MCF 10A (cell line): Measurements from ENCODE around the gene ZNF567. TPM values are rescaled to one million over a fixed set of nuclear protein-coding genes. Genes with fewer than 3 reads are reported as not detected.
A peak's percentile ranks its signal among the peaks of the same experiment; 100 is the strongest.

Experiments
- BruUV-seq: library from RNA; stranded (reverse); fragments of 400-500 nt; replicated peaks from 2 replicates; lab custom pipeline; 2021; lab: Mats Ljungman, UMichigan
- CTCF ChIA-PET: fragments of 300-600 bp; sonication (Branson Sonifier 250); formaldehyde crosslinking; extraction: SDS; loops from one replicate; lab custom pipeline; 2021; ENCODE audit warnings: antibody characterized with exemption, inconsistent platforms; lab: Yijun Ruan, JAX
- POLR2A ChIA-PET: fragments of 300-600, 350-650 bp; sonication (Branson Sonifier 250); formaldehyde crosslinking; extraction: SDS; loops from one replicate; lab custom pipeline; 2020; ENCODE audit warnings: antibody characterized with exemption, inconsistent platforms; lab: Yijun Ruan, JAX
- DNase-seq: peaks from one replicate; pipeline ENCODE4 v3.0.0-alpha.2; 2018; ENCODE audit not compliant: unreplicated experiment
- H3K27ac Mint-ChIP-seq: one replicate; pipeline ENCODE4 v1.8.0; 2022; ENCODE audit warnings: mild to moderate bottlenecking, low read depth, mixed read lengths; ENCODE audit not compliant: unreplicated experiment
- H3K27me3 Mint-ChIP-seq: one replicate; pipeline ENCODE4 v1.8.0; 2022; ENCODE audit warnings: mixed read lengths; ENCODE audit not compliant: insufficient read depth, unreplicated experiment
- H3K36me3 Mint-ChIP-seq: one replicate; pipeline ENCODE4 v1.8.0; 2022; ENCODE audit warnings: mild to moderate bottlenecking, moderate library complexity, mixed read lengths; ENCODE audit not compliant: insufficient read depth, unreplicated experiment
- H3K4me1 Mint-ChIP-seq: one replicate; pipeline ENCODE4 v1.8.0; 2022; ENCODE audit warnings: mixed read lengths; ENCODE audit not compliant: insufficient read depth, unreplicated experiment
- H3K4me3 Mint-ChIP-seq: one replicate; pipeline ENCODE4 v1.8.0; 2022; ENCODE audit warnings: mild to moderate bottlenecking, moderate library complexity, mixed read lengths; ENCODE audit not compliant: unreplicated experiment
- H3K9me3 Mint-ChIP-seq: one replicate; pipeline ENCODE4 v1.8.0; 2022; ENCODE audit warnings: mixed read lengths; ENCODE audit not compliant: unreplicated experiment
- CTCF ChIP-seq: fragments of 200-600 bp; IDR thresholded peaks from one replicate; pipeline ENCODE4 v1.8.0; 2022; ENCODE audit warnings: antibody characterized with exemption, mild to moderate bottlenecking; ENCODE audit not compliant: unreplicated experiment
- intact Hi-C: fragments of 100-400 bp; cut with micrococcal nuclease; formaldehyde crosslinking; loops from 2 replicates; pipeline ENCODE4 v1.14.1; 2022
- total RNA-seq: library from RNA; stranded (reverse); gene quantifications from 2 replicates; pipeline ENCODE4 v1.2.3, GENCODE V29; 2022

The ZNF567 gene
- total RNA-seq, 1 experiment from 2014 or later, result 6.6 TPM

DNA sequence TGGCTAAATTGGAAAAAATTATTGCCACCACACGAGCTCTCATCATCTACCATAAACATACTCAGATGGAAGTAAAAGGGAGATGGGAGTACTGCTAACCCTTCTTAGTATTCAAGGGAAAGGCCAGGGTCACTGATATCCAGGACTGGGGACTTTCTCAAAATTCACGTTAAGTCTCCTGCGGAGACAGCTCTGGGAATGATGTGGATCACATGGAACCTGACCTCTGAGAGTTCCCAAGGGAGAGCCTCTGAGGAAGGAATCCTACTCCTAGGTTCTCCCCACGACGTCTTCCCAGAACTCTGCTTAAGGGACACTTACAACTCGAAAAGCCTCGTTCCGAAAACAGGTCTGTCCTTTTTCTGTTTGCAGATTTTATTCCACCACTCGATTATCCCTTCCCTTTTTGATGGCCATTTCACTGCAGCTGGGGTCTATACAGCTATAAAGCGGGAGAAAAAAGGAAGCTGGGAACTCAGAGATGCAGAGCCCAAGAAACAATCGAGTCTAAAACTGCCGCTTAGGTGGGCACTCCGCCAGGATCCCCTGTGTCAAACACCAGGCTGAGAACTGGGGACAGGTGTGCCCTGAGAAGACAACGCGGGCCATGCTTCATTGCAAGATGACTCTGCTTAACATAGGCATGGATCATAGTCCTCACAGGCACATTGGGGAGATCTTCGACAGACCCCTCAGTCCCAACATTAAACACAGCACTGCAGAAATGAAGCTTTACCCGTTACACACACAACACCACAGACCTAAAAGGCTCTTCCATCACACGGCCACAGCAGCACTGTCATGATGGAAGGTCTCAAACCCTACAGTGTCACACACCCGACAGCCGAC, 823 bp upstream of the ZNF567 start:
- H3K4me1 Mint-ChIP-seq, result peaks cover 13% of the 10 kb centered on the region
- ChIA-PET POLR2A (interaction anchor here (0.6 to 3.2 kb wide), 24 partner anchors 9 to 908 kb away, joined by 3 to 41 read pairs (median 4); partner anchors contain the start of genes ZFP14, ZNF146, ZNF260 and ZNF345), CTCF (interaction anchor here (0.6 to 1.2 kb wide), 5 partner anchors 10 to 309 kb away, joined by 3 to 6 read pairs (median 3); no protein-coding TSS in a partner anchor)
- peak overlapping the region; percentile 100 for H3K4me3 Mint-ChIP-seq
- peak overlapping the region; percentile 98 for H3K27ac Mint-ChIP-seq
- TSS peak; percentile 48 for BruUV-seq
- DNase-seq, result peak; percentile 20
- no peak for TF ChIP-seq CTCF
- H3K27me3 Mint-ChIP-seq, result no peaks in the 10 kb centered on the region
- H3K9me3 Mint-ChIP-seq, result peaks cover 27% of the 10 kb centered on the region
- intact Hi-C loops, result loop anchor here (1.0 to 10.0 kb wide), 4 partner anchors 20 to 472 kb away; partner anchors contain the start of genes ZFP14, ZNF146, ZNF345 and ZNF461
- peaks cover 26% of the 10 kb centered on the region for H3K36me3 Mint-ChIP-seq

DNA sequence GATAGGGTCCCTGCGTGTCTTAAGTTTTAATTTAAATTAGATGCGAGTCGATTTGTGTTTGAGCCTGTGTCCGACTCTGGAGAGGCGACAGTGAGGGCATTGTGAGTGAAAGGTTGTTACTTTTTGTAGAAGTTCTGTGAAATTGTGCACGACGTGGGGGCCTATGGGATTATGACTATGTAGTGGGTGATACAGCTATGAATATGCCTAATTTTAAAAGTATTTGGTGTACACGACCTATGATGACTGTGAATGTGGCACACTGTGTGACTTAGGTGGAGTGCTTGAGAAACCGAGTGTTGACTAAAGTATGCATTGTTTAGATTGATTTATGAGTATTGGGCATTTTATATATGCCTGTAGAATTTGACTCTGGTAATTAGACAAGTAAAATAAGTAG, 646 bp downstream of the ZNF567 start:
- Mint-ChIP-seq H3K27me3 (no peaks in the 10 kb centered on the region), H3K9me3 (peaks cover 15% of the 10 kb centered on the region), H3K4me1 (peaks cover 13% of the 10 kb centered on the region), H3K36me3 (peaks cover 40% of the 10 kb centered on the region), H3K27ac (peak overlapping the region; percentile 98), H3K4me3 (peak overlapping the region; percentile 100)
- DNase-seq, result no peak
- ChIA-PET POLR2A (interaction anchor here (0.7 to 3.2 kb wide), 8 partner anchors 19 to 907 kb away, joined by 3 to 41 read pairs (median 6); partner anchors contain the start of genes ZNF146, ZNF345, ZNF420 and ZNF461), CTCF (interaction anchor here (0.6 to 0.8 kb wide), 2 partner anchors 22 to 54 kb away, joined by 3 read pairs; partner anchors contain the start of gene ZNF461)
- intact Hi-C loops, result loop anchor here (5.0 to 10.0 kb wide), 2 partner anchors 311 to 473 kb away; partner anchors contain the start of genes ZFP14, ZNF146 and ZNF565
- TSS peak; percentile 44 for BruUV-seq
- no peak for TF ChIP-seq CTCF

- Mint-ChIP-seq H3K4me3 (no peak overlapping the region), H3K36me3 (peaks cover 20% of the 10 kb centered on the region), H3K9me3 (peaks cover 38% of the 10 kb centered on the region), H3K27ac (no peak overlapping the region), H3K4me1 (no peaks in the 10 kb centered on the region), H3K27me3 (no peaks in the 10 kb centered on the region)
- CTCF ChIA-PET, result interaction anchor here (0.6 kb wide), 1 partner anchor 11 kb away, joined by 7 read pairs; no protein-coding TSS in a partner anchor
- no peak for TF ChIP-seq CTCF
- POLR2A ChIA-PET, result interaction anchor here (0.6 to 0.7 kb wide), 2 partner anchors 12 to 19 kb away, joined by 3 to 4 read pairs; no protein-coding TSS in a partner anchor
- intact Hi-C loops, result no loop called here
- no peak for DNase-seq
- no TSS peak for BruUV-seq
Measured at GRCh38 chr19:36707134-36707533, 19.7 kb downstream of the ZNF567 start.

- Mint-ChIP-seq H3K36me3 (peaks cover 43% of the 10 kb centered on the region), H3K4me3 (no peak overlapping the region), H3K27me3 (no peaks in the 10 kb centered on the region), H3K27ac (no peak overlapping the region), H3K9me3 (peaks cover 41% of the 10 kb centered on the region), H3K4me1 (no peaks in the 10 kb centered on the region)
- DNase-seq, result no peak
- POLR2A ChIA-PET, result interaction anchor here (0.6 kb wide), 1 partner anchor 25 kb away, joined by 3 read pairs; no protein-coding TSS in a partner anchor
- no TSS peak for BruUV-seq
- intact Hi-C loops, result no loop called here
- CTCF ChIA-PET, result interaction anchor here (0.5 kb wide), 1 partner anchor 243 kb away, joined by 4 read pairs; no protein-coding TSS in a partner anchor
- no peak for TF ChIP-seq CTCF
Measured at GRCh38 chr19:36709423-36709822, 22.0 kb downstream of the ZNF567 start.
